Keratinocyte (primary cell): ENCODE results near the gene BNIP1. TPM values are rescaled to one million over a fixed set of nuclear protein-coding genes. Genes with fewer than 3 reads are reported as not detected.

ENCODE experiments used
- DNase-seq: peaks from one replicate; pipeline ENCODE4 v3.0.0-alpha.2; 2011; ENCODE audit warnings: low read depth, missing footprints, low spot score
- FAIRE-seq: peaks from 2 replicates; lab custom pipeline; 2011; peaks lifted over from hg19 to GRCh38; lab: Jason Lieb, UNC
- H2AFZ ChIP-seq: 2 replicates; pipeline ENCODE4 v1.6.0; 2012; ENCODE audit warnings: low read length, control low read depth, inconsistent platforms; ENCODE audit not compliant: control insufficient read depth
- H3K27ac ChIP-seq: 2 replicates; pipeline ENCODE4 v1.5.1; 2011; ENCODE audit warnings: low read length; ENCODE audit not compliant: control insufficient read depth, insufficient read depth
- H3K27me3 ChIP-seq: 3 replicates; pipeline ENCODE4 v1.6.0; 2011; ENCODE audit warnings: low read length; ENCODE audit not compliant: control insufficient read depth, insufficient read depth; ENCODE audit errors: extremely low read depth
- H3K36me3 ChIP-seq, 2 experiments: 2 replicates in 1 of 2; 3 replicates in 1 of 2; pipeline ENCODE4 v1.5.1; 2011; ENCODE audit warnings: low read length in 2 of 2, mild to moderate bottlenecking in 1 of 2; ENCODE audit not compliant: control insufficient read depth in 2 of 2, insufficient read depth in 2 of 2; ENCODE audit errors: extremely low read depth in 1 of 2
- H3K4me1 ChIP-seq: 3 replicates; pipeline ENCODE4 v1.5.1; 2011; ENCODE audit warnings: low read length; ENCODE audit not compliant: control insufficient read depth, insufficient read depth; ENCODE audit errors: extremely low read depth
- H3K4me2 ChIP-seq: 3 replicates; pipeline ENCODE4 v1.6.0; 2011; ENCODE audit warnings: low read depth, low read length; ENCODE audit not compliant: control insufficient read depth, insufficient read depth; ENCODE audit errors: extremely low read depth
- H3K4me3 ChIP-seq, 3 experiments: fragments of 200-600 bp in 1 of 3; sonication (generic) in 1 of 3; 2 replicates in 2 of 3; 3 replicates in 1 of 3; pipeline ENCODE4 v1.5.1; 2011 to 2016; ENCODE audit warnings: low read length in 3 of 3, mild to moderate bottlenecking in 3 of 3, control low read depth in 2 of 3, inconsistent platforms in 1 of 3, low read depth in 1 of 3, mixed read lengths in 1 of 3, mixed run types in 1 of 3, moderate library complexity in 1 of 3; ENCODE audit not compliant: control insufficient read depth in 2 of 3, insufficient read depth in 2 of 3; ENCODE audit errors: extremely low read depth in 1 of 3
- H3K79me2 ChIP-seq: 2 replicates; pipeline ENCODE4 v1.6.0; 2012; ENCODE audit warnings: low read length; ENCODE audit not compliant: control insufficient read depth, insufficient read depth
- H3K9ac ChIP-seq: 3 replicates; pipeline ENCODE4 v1.6.0; 2011; ENCODE audit warnings: low read length; ENCODE audit not compliant: control insufficient read depth, insufficient read depth; ENCODE audit errors: extremely low read depth
- H3K9me1 ChIP-seq: 3 replicates; pipeline ENCODE4 v1.6.0; 2011; ENCODE audit warnings: low read length; ENCODE audit not compliant: control insufficient read depth, insufficient read depth; ENCODE audit errors: extremely low read depth
- H3K9me3 ChIP-seq: 2 replicates; pipeline ENCODE4 v1.5.1; 2012; ENCODE audit warnings: low read depth, low read length; ENCODE audit not compliant: control insufficient read depth
- H4K20me1 ChIP-seq: 3 replicates; pipeline ENCODE4 v1.6.0; 2011; ENCODE audit warnings: low read length; ENCODE audit not compliant: control insufficient read depth, insufficient read depth; ENCODE audit errors: extremely low read depth
- CTCF ChIP-seq, 3 experiments: IDR thresholded peaks in 1 of 3; conservative IDR thresholded peaks in 1 of 3; optimal IDR thresholded peaks in 1 of 3; 2 replicates in 2 of 3; 3 replicates in 1 of 3; pipeline versions ENCODE3 to v1.5.1; 2011; ENCODE audit warnings: low read length in 3 of 3, mild to moderate bottlenecking in 3 of 3, moderate library complexity in 2 of 3, control low read depth in 1 of 3, inconsistent platforms in 1 of 3; ENCODE audit not compliant: insufficient read depth in 2 of 3; ENCODE audit errors: extremely low read depth in 1 of 3
- EZH2 ChIP-seq: IDR thresholded peaks from one replicate; pipeline ENCODE4 v1.6.1; 2012; ENCODE audit warnings: inconsistent platforms, mild to moderate bottlenecking, low read length, moderate library complexity
- dilution Hi-C: fragments of 300-500 bp; cut with MboI; formaldehyde crosslinking; loops from one replicate; pipeline ENCODE4 v1.7.0; 2020; ENCODE audit warnings: low sequenced_read_pairs; ENCODE audit not compliant: extremely low pct_ligation_motif_present
- polyA plus RNA-seq, 5 experiments: library from polyadenylated mRNA; depleted of rRNA in 3 of 5; stranded (reverse) in 3 of 5; stranded (forward) in 1 of 5; unstranded in 1 of 5; fragments of >200 nt; gene quantifications; 1 replicate in 1 of 5; 2 replicates in 3 of 5; 3 replicates in 1 of 5; pipeline versions ENCODE4 v1.2.1 to v1.2.3, GENCODE V29; 2011 to 2012; ENCODE audit warnings: missing spikeins in 2 of 5, low read depth in 1 of 5, low replicate concordance in 1 of 5

BNIP1 gene
- polyA plus RNA-seq, 1 donor (not counting 4 experiments of a cell fraction or from before 2014, with no cell fraction given) = 18.2 TPM

DNA sequence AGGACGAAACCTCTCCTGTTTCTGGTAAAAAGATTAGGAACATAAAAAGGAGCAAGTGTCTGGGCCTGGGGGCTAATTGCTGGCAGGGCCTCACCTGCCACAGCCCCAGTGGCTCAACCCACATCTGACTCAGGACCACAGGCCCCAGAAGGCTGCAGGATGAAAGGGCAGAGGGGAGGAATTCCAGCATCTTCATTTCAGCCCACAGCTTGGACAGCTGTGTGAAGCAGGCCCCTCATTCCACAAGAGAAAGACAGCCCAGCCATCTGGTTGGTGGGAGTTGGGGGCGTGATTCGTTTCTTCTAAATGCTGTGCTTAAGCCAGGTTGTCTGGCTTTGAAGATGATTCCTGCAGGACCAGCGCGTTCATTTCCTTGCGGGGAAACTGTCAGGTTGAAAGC lies 61.6 kb downstream of the BNIP1 start:
- peaks cover 8% of the 10 kb centered on the region for H3K4me1 ChIP-seq
- no peaks in the 10 kb centered on the region for H3K79me2 ChIP-seq
- no peaks in the 10 kb centered on the region for H3K9me3 ChIP-seq
- dilution Hi-C loops = no loop called here
- no peak overlapping the region for H3K4me3 ChIP-seq
- H4K20me1 ChIP-seq = no peaks in the 10 kb centered on the region
- H3K9ac ChIP-seq = no peak overlapping the region
- peaks cover 2% of the 10 kb centered on the region for H3K27me3 ChIP-seq
- no peak overlapping the region for H2AFZ ChIP-seq
- H3K36me3 ChIP-seq = no peaks in the 10 kb centered on the region
- H3K9me1 ChIP-seq = no peaks in the 10 kb centered on the region
- TF ChIP-seq EZH2 (no peak), CTCF (optimal IDR thresholded peaks at IDR 0.05 in 1 of 3, IDR thresholded peaks at IDR 0.05 in 1 of 3, conservative IDR thresholded peaks at IDR 0.05 in 1 of 3; ENCODE audit: extremely low read depth in 1 of 3, insufficient read depth in 2 of 3, low read length in 3 of 3) (no peak)
- no peak for FAIRE-seq
- no peak for DNase-seq
- H3K27ac ChIP-seq = no peak overlapping the region
- no peak overlapping the region for H3K4me2 ChIP-seq

- Histone ChIP-seq H3K9me1 (no peaks in the 10 kb centered on the region), H3K4me3 (no peak overlapping the region), H3K79me2 (no peaks in the 10 kb centered on the region), H3K36me3 (no peaks in the 10 kb centered on the region), H2AFZ (no peak overlapping the region), H3K4me1 (no peaks in the 10 kb centered on the region), H3K9me3 (no peaks in the 10 kb centered on the region), H3K27ac (no peak overlapping the region), H3K9ac (no peak overlapping the region), H3K4me2 (no peak overlapping the region), H4K20me1 (no peaks in the 10 kb centered on the region), H3K27me3 (no peaks in the 10 kb centered on the region)
- FAIRE-seq (no peak), DNase-seq (no peak)
- dilution Hi-C loops = no loop called here
- TF ChIP-seq CTCF (optimal IDR thresholded peaks at IDR 0.05 in 1 of 3, IDR thresholded peaks at IDR 0.05 in 1 of 3, conservative IDR thresholded peaks at IDR 0.05 in 1 of 3; ENCODE audit: extremely low read depth in 1 of 3, insufficient read depth in 2 of 3, low read length in 3 of 3) = no peak
- no peak for TF ChIP-seq EZH2
These were observed 64.0 kb downstream of the BNIP1 start for GRCh38 chr5:173208296-173208695.
